IgD-negative memory B cell (primary cell): ENCODE measurements around the gene PRMT3. TPM values are rescaled to one million over a fixed set of nuclear protein-coding genes. Genes with fewer than 3 reads are reported as not detected.

Source experiments
- H3K27ac Mint-ChIP-seq, 3 donors: one replicate each; pipeline ENCODE4 v1.8.0; 2020 to 2022; ENCODE audit warnings: mild to moderate bottlenecking in 3 of 3, mixed read lengths in 3 of 3, moderate library complexity in 1 of 3
- H3K27me3 Mint-ChIP-seq: one replicate; pipeline ENCODE4 v1.8.0; 2021; ENCODE audit warnings: mixed read lengths
- H3K36me3 Mint-ChIP-seq: one replicate; pipeline ENCODE4 v1.8.0; 2020; ENCODE audit warnings: mild to moderate bottlenecking, mixed read lengths
- H3K4me1 Mint-ChIP-seq, 3 donors: one replicate each; pipeline ENCODE4 v1.8.0; 2020 to 2022; ENCODE audit warnings: mixed read lengths in 3 of 3, mild to moderate bottlenecking in 1 of 3
- H3K4me3 Mint-ChIP-seq, 4 donors: one replicate each; pipeline ENCODE4 v1.8.0; 2020 to 2022; ENCODE audit warnings: mild to moderate bottlenecking in 4 of 4, mixed read lengths in 4 of 4, moderate library complexity in 3 of 4
- H3K9me3 Mint-ChIP-seq, 3 donors: one replicate each; pipeline ENCODE4 v1.8.0; 2020 to 2021; ENCODE audit warnings: mixed read lengths in 3 of 3, mild to moderate bottlenecking in 1 of 3
- polyA plus RNA-seq: library from polyadenylated mRNA; unstranded; fragments of 300-500 nt; fragmentation: Illumina TruSeq; gene quantifications from one replicate; pipeline ENCODE4 v1.2.3, GENCODE V29; 2021

PRMT3 gene
- polyA plus RNA-seq, 1 donor from 2014 or later: 5.0 TPM

DNA sequence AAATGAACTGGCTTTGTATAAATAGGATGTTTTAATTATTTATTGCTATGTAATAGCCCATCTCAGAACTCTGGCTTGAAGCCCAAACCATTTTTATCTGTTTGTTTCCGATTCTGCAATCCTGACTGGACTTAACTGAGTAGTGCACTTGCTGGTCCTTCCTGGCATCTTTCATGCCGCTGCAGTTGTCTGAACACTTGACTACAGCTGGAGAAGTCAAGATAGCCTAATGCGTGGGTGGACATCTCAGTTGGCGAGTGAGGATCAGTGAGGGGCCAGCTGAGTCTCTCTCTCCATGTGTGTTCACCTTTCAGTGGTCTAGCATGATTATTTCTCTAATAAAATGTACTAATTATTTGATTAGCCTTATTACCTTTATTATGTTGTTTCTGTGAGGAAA, 105.8 kb downstream of the PRMT3 start:
- Mint-ChIP-seq H3K27ac (no peak overlapping the region), H3K4me1 (no peaks in the 10 kb centered on the region), H3K36me3 (peaks cover 6% of the 10 kb centered on the region), H3K9me3 (no peaks in the 10 kb centered on the region), H3K4me3 (no peak overlapping the region), H3K27me3 (no peaks in the 10 kb centered on the region)

DNA sequence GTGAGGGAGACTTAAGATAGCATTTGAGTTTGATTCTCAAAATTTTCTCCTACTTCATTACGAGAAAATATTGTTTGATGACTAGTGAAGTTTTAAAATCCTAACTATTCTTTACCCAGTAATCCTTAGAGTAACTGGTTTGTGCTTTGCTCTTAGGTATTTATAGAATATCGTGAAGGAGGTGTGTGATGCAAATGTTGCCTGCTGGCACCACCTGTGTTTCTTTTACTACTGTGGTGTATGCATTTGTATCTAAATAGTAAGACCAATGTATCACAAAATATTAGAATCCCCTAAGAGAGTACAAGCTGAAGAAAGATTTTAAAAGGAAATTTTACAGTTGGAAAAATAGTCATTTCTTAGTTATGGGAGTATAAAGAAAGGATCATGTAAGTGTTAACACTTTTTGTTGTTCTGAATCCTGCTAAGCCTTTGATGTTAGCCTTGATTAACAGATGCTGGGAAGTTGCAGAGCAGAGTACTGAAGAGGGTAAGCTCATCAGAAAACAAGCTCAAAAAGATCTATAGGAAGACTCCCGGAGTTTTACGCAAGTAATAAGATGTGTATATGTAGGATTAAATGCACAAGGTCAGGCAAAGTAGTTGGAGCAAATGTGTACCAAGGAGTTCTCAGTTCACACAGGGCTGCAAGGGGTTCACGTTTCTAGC, 109.7 kb downstream of the PRMT3 start:
- Mint-ChIP-seq H3K4me1 (no peaks in the 10 kb centered on the region), H3K9me3 (no peaks in the 10 kb centered on the region), H3K36me3 (peaks cover 4% of the 10 kb centered on the region), H3K27ac (no peak overlapping the region), H3K27me3 (no peaks in the 10 kb centered on the region), H3K4me3 (no peak overlapping the region)

DNA sequence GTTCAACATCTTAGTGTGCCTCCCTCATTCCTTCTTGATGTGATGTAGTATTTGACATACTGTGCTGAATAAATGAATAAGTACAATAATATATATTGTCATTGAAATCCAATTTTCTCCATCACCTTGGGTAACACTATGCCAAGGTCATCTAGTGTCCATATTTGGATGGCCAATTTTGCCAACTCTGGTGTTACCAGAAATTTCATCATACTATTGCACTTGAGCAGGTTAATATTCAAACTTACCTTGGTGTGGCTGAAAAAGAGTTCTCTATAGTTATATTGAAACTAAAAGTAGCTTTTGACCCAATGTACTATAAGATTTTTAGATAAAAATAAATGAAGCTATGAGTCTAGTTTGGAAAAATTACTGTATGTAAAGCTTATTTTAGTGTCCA, 113.7 kb downstream of the PRMT3 start:
- Mint-ChIP-seq H3K36me3 (peaks cover 11% of the 10 kb centered on the region), H3K27ac (no peak overlapping the region), H3K4me1 (no peaks in the 10 kb centered on the region), H3K27me3 (no peaks in the 10 kb centered on the region), H3K4me3 (no peak overlapping the region), H3K9me3 (no peaks in the 10 kb centered on the region)

DNA sequence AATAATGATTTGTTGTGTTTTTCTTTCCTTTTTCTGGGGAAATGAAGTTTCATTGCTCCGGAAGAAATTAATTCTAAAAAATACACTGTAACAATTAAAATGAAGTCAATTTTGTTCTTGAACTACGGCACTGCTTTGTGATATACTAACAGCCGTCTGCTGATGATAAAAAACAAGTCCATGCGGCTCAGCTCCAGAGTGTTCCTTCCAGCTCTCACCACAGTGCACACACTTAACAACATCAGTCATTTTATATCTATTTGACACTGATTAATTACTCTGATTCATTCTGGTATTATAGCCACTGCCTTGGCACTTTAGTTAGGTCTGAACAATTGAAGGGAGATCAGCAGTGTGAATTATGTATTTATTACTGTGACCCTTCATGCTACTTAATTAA, 114.5 kb downstream of the PRMT3 start:
- Mint-ChIP-seq H3K9me3 (no peaks in the 10 kb centered on the region), H3K4me3 (no peak overlapping the region), H3K36me3 (peaks cover 11% of the 10 kb centered on the region), H3K27ac (no peak overlapping the region), H3K27me3 (no peaks in the 10 kb centered on the region), H3K4me1 (no peaks in the 10 kb centered on the region)

DNA sequence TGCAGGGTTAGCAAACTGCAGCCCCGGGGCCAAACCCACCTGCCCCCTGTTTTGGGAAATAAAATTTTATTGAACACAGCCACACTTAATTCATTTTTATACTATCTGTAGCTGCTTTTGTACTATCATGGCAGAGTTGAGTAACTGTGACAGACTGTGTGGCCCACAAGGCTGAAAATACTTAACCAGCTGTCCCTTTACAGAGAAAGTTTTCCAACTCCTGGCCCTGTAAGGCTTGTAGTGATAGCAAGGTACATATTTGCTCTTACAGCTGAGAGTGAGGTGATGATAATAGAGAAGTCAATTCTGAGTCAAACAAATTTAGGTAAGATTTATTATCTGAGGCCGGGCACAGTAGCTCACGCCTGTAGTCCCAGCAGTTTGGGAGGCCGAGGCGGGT, 124.5 kb downstream of the PRMT3 start:
- Mint-ChIP-seq H3K27ac (no peak overlapping the region), H3K36me3 (peaks cover 3% of the 10 kb centered on the region), H3K27me3 (no peaks in the 10 kb centered on the region)

DNA sequence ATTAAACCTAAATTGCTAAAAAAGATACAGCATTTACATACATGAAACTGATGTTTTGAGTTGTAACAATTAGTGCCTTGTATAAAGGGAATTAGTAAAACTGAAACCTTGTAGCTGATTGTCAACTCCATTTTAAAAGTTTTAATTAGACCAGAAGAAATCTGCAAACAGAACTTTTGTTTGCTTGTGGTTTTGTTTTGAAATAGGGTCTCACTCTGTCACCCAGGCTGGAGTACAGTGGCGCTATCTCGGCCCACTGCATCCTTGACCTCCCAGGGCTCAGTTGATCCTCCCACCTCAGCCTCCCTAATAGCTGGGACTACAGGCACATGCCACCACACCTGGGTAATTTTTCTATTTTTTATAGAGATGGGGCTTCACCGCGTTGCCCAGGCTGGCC, 125.4 kb downstream of the PRMT3 start:
- Mint-ChIP-seq H3K36me3 (no peaks in the 10 kb centered on the region), H3K27ac (no peak overlapping the region), H3K4me1 (no peaks in the 10 kb centered on the region), H3K27me3 (no peaks in the 10 kb centered on the region), H3K9me3 (peaks cover 0 to 2% (median 0%) of the 10 kb centered on the region in 3 donors), H3K4me3 (no peak overlapping the region)

More for the DNA sequence above, 124.5 kb downstream of the PRMT3 start:
- H3K9me3 Mint-ChIP-seq: peaks cover 0 to 2% (median 0%) of the 10 kb centered on the region in 3 donors
- no peaks in the 10 kb centered on the region for H3K4me1 Mint-ChIP-seq
- no peak overlapping the region for H3K4me3 Mint-ChIP-seq

DNA sequence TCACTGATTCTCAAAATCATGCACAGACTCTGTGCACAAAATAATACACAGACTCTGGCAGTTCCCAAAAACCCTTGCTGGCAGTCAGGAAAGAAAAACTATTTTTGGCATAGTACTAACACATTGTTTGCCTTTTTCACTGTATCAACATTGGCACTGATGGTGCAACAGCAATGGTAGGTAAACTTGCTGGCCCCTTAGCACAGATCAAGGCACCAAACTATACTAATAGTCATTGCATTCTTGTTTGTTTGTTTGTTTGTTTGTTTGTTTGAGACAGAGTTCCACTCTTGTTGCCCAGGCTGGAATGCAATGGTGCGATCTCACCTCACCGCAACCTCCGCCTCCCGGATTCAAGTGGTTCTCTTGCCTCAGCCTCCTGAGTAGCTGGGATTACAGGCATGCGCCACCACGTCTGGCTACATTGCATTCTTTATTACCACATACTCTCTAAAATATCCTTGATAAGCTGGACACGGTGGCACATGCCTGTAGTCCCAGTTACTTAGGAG, 130.9 kb downstream of the PRMT3 start:
- Mint-ChIP-seq H3K9me3 (peaks cover 0 to 2% (median 0%) of the 10 kb centered on the region in 3 donors), H3K36me3 (peaks cover 2% of the 10 kb centered on the region), H3K27ac (no peak overlapping the region), H3K27me3 (no peaks in the 10 kb centered on the region), H3K4me3 (no peak overlapping the region), H3K4me1 (no peaks in the 10 kb centered on the region)

DNA sequence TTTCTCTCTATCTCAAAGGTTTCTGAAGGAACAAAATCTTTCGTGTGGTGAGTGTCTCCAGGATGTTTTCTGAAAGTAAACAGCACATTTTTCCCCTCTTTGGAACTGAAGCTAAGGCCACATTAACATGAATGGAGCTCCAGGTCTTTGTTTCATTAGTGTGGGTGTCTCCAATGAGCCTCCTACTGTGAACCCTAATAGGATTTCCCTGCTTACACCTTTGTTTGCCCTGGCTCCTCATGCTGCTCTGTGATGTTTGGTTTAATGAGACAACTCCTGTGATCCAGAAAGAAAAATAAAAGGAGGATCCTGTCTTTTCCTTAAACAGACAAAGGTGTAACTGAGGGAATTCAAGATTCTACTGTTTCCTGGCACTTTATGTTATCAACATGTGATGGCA, 135.0 kb downstream of the PRMT3 start:
- Mint-ChIP-seq H3K4me1 (no peaks in the 10 kb centered on the region), H3K36me3 (peaks cover 2% of the 10 kb centered on the region), H3K9me3 (no peaks in the 10 kb centered on the region), H3K27me3 (no peaks in the 10 kb centered on the region), H3K4me3 (no peak overlapping the region), H3K27ac (no peak overlapping the region)

DNA sequence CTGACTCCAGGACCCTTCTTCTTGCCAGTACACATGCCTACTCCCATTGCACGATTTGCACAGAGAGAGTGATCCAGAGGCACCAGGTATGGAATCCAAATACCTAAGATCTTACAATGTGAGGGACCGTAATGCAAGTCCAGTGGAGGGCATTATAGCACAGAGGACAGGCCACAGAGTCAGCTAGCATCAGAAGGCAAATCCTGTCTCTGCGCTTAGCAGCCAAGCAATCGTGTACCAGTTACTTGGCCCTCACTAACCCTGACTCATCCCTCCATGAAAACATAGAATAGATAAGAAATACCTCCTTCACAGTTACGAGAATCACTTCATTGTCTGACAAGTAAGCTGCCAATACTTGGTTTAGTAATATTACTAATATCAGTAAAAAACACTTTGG, 142.2 kb downstream of the PRMT3 start:
- Mint-ChIP-seq H3K4me3 (no peak overlapping the region), H3K27ac (peak overlapping the region in 1 of 3 donors; percentile 48), H3K36me3 (no peaks in the 10 kb centered on the region), H3K4me1 (peaks cover 4 to 13% (median 9%) of the 10 kb centered on the region in 3 donors), H3K27me3 (peaks cover 2% of the 10 kb centered on the region), H3K9me3 (peaks cover 0 to 2% (median 0%) of the 10 kb centered on the region in 3 donors)

DNA sequence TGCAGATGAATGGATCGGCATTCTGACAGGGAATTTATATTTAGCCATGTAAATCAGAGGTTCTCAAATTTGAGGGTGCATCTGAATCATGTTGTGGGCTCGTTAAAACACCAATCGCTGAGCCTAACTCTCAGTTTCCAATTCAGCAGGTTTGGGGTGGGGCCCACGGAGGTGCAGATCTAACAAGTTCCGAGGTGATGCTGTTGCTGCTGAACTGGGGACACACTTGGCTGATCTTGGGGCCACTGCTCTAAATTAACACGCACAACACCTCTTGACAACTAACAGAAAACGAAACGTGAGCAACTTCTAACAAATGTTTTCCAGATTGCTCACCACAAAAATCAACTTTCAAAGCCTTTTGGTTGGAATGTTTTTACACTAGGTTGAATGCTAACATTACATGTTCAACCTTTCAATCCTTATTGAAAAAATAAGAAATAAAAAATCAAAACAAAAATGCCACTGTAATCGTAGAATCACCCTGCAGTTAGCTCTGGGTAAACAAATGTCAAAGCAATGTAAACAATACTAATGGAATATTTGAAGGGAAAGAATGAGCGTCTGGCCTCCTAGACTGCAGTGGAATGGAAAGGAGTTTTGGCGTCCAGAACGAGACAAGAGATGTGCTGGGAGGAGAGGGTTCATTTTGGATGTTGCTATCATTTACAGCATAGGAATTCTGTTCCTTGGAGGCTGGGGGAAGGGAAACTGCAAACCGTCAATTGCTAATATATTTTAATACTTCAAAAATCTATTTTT, 143.6 kb downstream of the PRMT3 start:
- no peaks in the 10 kb centered on the region for H3K36me3 Mint-ChIP-seq
- peaks cover 2% of the 10 kb centered on the region for H3K27me3 Mint-ChIP-seq
- H3K4me1 Mint-ChIP-seq: peaks cover 4 to 13% (median 9%) of the 10 kb centered on the region in 3 donors
- H3K9me3 Mint-ChIP-seq: peaks cover 0 to 2% (median 0%) of the 10 kb centered on the region in 3 donors
- H3K4me3 Mint-ChIP-seq: peak overlapping the region in 2 of 4 donors; percentile 9 to 26
- H3K27ac Mint-ChIP-seq: no peak overlapping the region

DNA sequence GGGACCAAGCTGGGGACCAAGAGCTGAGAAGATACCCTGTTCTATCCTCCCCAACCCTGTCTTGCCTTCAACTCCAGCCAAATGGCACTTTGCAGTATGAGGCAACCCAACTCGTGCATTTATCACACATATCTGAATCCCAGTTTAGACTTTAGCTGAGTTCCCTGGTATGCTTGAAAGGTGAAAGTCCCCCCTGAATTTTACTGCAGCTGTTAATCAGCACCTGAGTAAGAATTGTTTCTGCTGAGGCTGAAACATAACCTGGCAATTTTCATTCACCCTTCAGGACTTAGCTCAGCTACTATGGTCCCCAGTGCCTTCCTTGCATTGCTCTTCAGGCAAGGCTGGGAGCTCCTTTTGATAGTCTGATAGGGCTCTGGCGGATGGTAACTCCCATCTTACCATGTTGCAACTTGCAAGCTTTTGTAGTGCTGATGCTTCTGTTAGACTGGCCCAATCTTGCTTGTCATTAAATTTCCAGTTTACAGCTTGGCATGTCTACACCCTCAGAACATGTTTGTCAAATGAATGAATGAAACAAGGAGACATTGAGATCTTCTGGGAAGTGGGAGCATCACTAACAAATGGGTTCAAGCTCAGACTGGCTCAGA, 147.9 kb downstream of the PRMT3 start:
- Mint-ChIP-seq H3K36me3 (peaks cover 3% of the 10 kb centered on the region), H3K9me3 (peaks cover 2 to 12% (median 3%) of the 10 kb centered on the region in 3 donors), H3K4me3 (no peak overlapping the region), H3K4me1 (peaks cover 4 to 9% (median 9%) of the 10 kb centered on the region in 3 donors), H3K27ac (no peak overlapping the region), H3K27me3 (peaks cover 9% of the 10 kb centered on the region)

DNA sequence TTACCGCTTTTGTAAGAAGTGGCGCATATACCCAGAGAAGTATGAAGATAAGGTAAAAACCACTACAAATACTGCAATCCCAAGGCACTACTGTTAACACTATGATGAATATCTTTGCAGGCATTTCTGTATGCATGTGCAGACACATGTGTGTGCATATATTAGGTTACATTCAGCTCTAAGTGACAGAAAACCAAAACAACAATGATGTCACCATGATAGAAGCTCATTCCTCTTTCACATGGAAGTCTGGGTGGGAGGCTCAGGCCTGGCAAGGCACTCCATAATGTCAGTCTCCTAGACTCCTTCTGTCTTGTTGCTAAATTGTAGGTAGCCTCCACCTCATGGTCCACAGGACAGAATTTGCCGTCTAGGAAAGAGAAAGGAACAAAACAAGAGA, 148.8 kb downstream of the PRMT3 start:
- Mint-ChIP-seq H3K4me3 (no peak overlapping the region), H3K9me3 (peaks cover 2 to 12% (median 3%) of the 10 kb centered on the region in 3 donors), H3K27ac (no peak overlapping the region), H3K27me3 (peaks cover 7% of the 10 kb centered on the region), H3K36me3 (peaks cover 3% of the 10 kb centered on the region), H3K4me1 (peaks cover 0 to under 1% (median 0%) of the 10 kb centered on the region in 3 donors)

DNA sequence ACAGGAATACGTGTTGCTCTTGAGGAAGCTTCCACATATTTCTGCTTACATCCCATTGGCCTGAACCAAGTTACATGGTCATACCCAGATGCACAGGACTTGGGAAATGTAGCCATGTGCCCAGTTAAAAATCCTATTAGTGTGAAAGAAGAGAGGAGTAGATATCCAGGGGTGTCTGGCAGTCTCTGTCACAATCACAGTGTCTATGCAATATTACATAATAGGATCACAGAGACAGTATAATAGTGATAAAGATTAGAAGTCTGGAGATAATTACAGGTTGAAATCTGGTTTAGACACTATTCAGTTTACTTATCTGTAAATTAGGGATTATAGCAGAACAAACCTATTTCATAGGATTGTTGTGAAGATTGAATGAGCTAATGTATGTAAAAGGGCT, 149.3 kb downstream of the PRMT3 start:
- Mint-ChIP-seq H3K4me1 (no peaks in the 10 kb centered on the region), H3K36me3 (peaks cover 3% of the 10 kb centered on the region)

DNA sequence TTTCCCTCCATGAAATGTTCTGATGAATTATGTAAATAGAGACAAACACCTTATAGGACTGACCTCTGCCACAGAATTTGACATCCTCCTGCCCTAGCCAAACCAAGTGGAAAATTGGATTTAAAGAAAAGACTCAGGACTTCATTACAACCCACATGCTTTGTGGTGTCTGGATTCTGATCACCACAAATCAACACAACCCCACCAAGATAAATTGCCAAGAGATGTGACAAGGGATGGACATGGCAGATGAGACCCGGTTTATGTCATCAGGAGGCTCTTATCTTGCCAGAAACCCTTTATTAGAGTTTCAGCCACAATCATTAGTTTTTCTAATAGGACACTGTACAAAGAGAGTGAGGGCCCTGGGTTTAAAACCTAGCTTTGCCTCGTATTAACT, 154.0 kb downstream of the PRMT3 start:
- H3K4me3 Mint-ChIP-seq: no peak overlapping the region
- peaks cover 0 to 12% (median 3%) of the 10 kb centered on the region in 3 donors for H3K9me3 Mint-ChIP-seq
- H3K36me3 Mint-ChIP-seq: peaks cover 3% of the 10 kb centered on the region
- no peak overlapping the region for H3K27ac Mint-ChIP-seq
- H3K4me1 Mint-ChIP-seq: no peaks in the 10 kb centered on the region
- H3K27me3 Mint-ChIP-seq: peaks cover 5% of the 10 kb centered on the region

More for the DNA sequence above, 149.3 kb downstream of the PRMT3 start:
- Mint-ChIP-seq H3K4me3 (no peak overlapping the region), H3K27me3 (peaks cover 7% of the 10 kb centered on the region), H3K9me3 (peaks cover 2 to 12% (median 3%) of the 10 kb centered on the region in 3 donors), H3K27ac (no peak overlapping the region)

DNA sequence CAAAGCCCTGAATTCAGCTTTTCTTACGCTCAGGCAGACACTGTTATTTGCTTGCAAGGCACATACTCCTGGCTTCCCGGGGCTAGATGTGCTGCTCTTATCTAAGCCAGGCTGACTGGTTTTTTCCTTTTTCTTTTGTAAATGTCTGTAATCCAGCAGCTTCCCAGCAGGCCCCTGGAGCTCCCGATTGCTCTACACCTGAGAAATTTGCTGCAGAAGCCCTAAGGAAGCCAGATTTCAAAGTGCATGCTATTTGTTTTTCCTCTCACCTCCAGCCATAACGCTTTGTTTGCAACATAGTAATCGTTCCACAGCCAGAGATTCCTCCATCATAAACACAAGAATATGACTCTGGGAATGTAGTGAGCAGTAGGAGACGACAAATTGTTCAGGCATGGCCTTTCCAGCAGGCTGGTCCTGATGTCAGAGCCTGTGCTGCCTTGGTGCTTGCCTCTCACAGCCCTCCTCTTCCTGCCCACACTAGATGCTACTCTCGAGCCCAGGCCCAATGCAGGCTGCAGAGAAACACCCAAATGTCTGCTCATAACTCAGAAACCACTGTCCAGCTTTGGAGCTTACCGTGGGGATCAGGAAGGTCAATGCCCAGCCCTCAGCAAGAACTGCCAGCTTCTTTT, 157.2 kb downstream of the PRMT3 start:
- Mint-ChIP-seq H3K4me3 (no peak overlapping the region), H3K27me3 (peaks cover 2% of the 10 kb centered on the region), H3K36me3 (no peaks in the 10 kb centered on the region), H3K9me3 (peaks cover 0 to 3% (median 2%) of the 10 kb centered on the region in 3 donors), H3K27ac (no peak overlapping the region), H3K4me1 (no peaks in the 10 kb centered on the region)
